Inflammatory macrophage treated with lipopolysaccharide for 4 hours (primary cell): ENCODE results near the gene TSPO2.

Experiments used
- DNase-seq: peaks from one replicate; pipeline ENCODE4 v3.0.0-alpha.2; 2020

The TSPO2 gene

DNA sequence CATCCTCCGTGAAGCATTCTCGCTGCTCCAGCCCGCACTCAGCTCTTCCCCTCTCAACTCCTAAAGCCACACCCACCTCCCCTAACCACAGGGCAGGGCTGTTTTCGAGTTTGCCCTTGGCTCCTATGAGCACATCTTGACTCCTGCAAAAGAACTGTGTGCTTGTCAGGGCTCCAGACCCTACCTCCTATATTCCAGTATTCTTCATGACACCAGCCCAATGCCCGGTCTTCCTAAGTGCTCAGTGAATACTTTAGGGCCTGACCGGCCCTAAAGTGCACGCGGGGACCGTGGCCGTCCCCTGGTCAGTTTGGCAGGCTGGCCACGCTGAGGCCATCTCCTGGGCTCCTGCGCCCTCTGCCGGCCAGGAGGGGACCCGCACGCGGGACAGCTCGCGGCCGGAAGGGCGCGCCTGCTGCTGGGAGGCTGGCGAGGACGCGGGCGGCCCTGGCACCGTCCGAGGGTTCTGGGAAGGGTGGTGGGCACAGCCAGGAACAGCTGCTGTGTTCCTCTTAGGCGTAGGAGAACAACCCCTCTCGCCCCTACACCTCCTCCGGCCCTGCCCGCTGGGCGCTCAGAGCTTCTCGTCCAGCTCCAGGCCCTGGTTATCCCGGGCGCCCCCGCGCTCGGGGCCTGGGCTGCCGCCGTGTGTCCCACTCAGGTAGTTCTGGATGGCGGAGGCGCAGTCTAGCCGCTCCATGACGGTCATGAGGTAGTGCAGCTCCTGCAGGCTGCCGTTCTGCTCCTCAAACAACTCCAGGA is 14.3 kb upstream of the TSPO2 start:
- peak; percentile 66 for DNase-seq

DNA sequence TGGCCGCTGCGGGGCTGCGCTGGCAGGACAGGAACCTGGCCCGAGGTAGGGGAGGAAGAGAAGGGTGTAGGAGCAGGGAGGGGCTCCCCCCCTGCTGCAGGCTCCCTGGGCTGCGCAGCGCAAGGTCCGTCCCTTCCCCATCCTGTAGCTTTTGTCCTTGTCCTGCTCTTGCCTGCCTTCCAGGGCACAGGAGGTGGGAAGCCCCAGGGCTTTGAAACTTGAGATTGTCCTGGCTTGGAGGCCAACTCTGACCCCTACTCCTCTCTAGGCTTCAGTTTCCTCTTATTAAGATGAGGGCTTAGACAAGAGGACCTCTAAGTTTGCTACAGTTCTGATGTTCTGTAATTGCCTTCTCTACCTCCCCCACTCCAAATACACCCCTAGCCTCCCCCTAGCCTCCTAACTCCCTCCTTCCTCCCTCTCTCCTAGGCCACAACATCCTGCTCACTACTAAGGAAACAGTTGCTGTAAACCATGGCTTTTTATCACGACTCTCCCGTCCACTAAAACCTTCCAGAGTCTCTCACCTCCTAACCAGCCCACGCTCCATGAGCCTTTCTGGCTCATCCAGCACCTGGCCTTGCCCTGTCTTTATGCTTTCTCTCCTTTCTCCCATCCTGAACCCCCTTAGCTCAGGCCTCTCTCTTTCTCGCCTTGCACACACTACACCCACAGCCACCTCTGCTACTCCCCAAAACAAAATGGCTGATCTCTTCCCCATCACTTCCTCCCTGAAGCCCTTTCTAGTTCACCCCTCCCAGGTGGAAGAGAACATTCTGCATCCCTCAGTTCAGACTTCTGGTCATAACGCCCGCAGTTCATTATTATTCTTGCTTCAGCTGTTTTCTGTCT is 13.5 kb upstream of the TSPO2 start:
- no peak for DNase-seq

DNA sequence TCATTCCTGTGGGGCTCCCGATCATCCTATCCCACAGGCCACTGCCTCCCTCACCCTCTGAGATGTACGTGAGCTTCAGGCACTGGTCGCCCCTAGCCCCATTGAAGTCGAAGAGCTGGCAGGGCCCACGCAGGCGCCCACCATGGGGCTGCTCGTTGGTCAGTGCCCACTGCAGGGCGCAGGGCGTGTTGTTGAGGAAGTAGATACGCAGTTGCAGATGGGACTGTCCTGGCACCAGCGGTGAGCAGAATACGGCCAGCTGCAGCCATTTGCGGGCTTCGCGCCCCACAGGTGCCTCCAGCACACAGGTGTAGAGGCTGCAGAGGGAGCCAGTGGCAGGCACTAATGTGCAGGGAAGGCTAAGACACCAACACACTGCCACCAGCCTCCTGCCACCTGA is 9.4 kb upstream of the TSPO2 start:
- no peak for DNase-seq

DNA sequence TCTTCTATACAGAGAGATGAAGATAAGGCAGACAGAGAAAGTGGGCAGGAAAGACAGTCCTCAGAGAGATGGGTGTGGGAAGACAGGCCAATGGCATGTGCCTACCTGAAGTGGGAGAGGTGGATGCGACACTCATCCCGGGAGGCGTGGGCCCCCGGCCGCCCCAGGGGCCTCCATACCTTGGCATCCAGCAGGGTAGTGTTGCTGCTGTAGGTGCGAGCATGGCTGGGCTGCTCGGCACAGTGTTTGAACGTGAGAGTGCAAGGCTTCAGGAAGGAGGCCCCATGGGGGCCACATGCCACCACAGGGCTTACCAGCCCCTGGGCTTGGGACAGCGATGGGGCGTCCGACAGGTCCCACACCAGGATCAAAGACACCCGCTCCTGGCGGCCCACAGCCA is 8.5 kb upstream of the TSPO2 start:
- no peak for DNase-seq

DNA sequence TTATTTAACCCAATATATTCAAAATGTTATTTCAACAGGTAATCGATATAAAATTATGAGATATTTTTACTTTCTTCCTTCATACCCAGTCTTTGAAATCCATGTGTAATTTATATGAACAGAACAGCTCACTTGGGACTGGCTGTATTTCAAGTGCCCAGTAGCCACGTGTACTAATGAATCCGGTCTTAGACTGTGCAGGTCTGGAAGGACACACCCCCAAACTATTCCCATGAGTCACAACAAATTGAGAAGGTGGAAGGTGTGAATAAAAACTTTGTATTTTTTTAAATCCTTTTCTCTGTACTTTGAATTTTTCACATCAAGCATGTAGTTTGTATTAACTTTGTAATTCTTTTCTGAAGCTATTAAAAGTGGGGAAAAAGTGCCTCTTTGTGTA is 6.1 kb upstream of the TSPO2 start:
- no peak for DNase-seq

DNA sequence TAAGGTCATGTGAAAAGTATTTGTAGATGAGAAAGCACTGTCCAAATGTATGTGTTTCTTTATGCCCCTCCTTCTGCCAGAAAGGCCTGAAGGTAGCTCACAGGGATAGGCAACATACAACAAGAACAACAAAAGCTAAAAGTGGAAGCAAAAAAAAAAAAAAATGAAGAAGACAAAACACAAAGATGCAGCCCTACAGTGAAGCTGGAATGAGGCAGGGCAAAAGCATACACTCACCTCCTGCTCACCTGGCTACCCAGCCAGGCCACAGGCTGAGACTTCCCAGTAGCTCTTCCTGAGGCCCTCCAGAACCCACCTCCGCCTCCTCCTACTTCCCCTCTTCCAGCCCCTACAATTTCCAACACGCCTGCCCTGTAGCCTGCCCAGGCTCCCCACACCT is 5.7 kb upstream of the TSPO2 start:
- no peak for DNase-seq

DNA sequence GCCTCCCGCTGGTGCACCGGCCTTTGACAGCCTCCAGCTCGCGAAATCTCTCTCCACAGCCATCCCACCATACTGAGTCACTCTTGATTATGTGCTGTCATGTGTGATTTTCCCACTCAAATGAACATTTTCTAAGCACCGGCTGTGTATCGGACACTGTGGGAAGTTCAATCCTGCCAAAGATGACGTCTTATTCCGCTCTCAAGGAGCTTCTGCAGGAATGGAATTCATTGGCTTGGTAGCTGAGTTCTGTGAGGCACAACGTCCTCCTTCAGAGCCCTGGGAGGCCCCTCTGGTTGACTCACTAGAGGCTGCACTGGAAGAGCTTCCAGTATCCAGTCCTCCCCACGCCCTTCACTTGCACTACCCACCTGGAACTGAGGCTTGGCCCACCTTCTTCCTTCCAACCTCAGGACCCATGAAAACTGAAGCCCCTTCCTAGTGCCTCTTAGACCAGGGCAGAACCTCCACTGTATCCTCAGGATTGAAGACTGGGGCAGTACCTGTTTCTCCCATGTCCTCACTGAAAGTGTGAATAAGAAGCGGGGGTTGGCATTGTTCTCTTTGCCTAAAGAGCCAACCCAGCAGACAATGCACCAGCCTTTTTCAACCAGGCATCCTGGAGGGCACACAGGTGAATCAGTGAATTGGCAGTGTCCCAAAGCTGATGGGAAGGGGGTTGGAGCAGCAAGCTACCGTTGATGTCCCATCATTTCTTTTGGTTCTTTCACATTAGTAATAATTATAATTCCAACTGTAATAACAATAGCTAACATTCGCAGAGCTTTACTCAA is 5.0 kb upstream of the TSPO2 start:
- no peak for DNase-seq

DNA sequence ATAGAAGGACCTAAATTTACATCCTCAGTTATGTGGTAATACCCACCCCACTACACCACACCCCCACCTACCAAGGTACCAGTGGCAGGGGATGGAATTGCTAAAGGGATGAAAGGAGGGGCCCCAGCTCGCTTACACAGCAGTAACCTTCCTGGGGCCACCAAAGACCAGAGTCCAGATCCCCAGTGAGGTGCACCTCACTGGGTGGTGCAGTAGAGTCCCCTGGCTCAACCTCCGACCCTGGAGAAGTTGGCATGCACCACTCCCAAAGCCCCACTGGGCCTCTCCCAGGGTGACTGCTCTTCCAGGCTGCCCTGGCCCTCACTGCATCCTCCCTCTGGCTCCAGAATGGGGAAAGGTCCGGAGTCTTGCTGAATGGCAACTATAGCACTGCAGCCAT is 4.1 kb upstream of the TSPO2 start:
- no peak for DNase-seq

DNA sequence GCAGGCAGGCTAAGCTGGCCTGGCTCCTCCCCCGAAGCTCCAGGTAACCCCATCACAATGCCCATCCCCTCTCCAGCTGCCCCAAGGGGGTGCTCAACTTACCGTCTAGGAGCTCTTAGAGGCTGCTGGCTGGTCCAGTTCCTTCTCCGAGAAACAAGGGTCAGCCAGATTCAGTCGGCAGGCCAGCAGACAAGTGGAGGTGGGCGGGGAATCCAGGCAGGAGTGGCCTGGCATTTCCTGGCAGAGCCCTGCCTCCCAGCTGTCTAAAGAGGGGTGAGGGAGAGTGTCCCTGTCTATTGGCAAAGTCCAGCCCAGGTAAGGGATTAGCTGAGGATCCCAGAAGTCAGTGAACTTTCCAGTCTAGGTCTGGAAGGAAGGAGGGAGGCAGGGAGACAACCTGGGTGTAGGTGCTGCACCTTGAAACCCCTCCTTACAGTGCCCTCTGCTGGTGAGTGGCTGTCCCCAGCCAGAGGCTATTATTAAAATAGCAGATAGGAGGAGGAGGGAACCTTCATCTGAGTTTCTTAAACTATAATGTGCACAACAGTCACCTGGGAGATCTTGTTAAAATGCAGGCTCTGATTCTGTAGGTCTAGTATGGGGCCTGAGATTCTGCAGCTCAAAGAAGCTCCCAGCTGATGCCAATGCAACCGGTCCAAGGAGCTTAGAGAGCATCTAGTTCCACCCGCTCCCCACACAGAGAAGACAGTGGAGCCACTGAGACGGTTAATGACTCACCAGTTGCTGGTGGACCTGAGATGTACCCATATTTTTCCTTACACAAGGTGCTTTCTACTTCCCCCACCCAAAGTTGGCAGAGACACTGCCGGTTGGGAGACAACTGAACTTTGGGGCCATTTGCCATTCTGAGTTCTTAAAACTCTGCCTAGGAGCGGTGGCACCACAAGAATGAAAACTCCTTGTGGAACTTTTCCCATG is 2.9 kb upstream of the TSPO2 start, which contains the start of gene UNC5CL:
Gene UNC5CL, minus strand, starts transcription at position 162 of the 939 bp plus-strand sequence. CDS start 4,147 bp downstream, outside the sequence.
- DNase-seq: peak; percentile 27

DNA sequence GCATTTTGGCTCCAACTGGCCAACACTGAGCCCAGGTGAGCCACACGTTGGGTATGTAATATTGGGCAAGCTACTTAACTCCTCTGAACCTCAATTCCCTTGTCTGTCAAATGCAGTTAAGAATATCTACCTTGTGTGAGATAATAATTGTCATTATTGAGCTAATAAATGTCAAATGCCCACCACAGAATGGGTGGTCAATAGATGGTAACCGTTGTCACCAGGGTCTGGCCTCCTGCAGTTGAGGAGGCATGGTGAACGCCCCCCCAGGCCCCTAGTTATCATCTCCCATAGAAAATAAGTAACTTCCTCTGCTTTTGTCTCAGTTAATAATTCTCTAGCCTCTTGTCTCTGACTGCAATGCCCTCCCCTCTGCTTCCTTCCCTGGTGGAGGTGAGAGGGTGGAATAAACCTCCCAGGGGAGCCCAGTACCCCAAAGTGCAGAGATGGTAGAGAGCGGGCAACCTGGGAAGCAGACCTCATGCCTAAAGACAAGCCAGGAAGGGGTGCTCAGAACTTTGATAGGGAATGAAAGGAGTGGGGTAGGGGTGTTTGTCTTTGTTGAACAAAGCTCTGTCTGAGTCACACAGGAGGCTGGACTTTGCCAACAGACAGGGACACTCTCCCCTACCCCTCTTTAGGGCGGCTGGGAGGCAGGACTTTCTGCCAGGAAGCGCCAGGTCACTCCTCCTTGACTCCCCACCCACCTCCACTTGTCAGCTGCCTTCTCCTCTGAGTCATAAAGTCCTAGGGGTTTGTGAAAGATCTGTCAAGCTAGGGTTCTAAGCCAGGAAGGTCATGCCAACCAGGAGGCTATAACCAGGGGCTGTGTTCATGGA is 1.9 kb upstream of the TSPO2 start:
- peak; percentile 65 for DNase-seq

DNA sequence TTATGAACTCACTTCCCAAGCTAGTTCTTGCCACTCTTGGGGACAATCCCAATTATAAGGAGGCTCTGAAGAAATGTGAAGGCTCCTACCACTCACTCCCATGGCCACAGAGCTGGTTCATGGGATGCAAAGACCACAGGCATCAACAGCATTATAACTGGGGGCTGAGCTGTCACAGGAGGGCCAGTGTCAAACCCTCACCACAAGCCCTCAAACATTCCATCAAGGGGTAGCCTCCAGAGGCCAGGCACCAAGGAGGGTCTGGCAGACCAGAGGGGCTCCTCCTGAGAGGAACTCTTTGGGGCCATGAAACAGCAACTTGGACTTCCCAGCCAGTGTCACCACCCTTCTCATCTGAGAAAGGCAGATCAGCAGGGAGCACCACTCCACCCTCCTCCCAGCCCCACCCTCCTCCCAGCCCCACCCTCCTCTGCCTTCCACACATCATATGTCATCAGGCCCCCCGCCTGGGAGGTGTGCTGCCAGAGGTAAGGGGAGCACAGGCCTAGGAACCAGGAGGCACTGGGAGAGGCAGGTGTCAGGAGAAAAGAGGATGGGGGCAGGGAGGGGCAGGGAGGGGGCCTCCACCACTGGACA is 1.2 kb upstream of the TSPO2 start:
- no peak for DNase-seq

DNA sequence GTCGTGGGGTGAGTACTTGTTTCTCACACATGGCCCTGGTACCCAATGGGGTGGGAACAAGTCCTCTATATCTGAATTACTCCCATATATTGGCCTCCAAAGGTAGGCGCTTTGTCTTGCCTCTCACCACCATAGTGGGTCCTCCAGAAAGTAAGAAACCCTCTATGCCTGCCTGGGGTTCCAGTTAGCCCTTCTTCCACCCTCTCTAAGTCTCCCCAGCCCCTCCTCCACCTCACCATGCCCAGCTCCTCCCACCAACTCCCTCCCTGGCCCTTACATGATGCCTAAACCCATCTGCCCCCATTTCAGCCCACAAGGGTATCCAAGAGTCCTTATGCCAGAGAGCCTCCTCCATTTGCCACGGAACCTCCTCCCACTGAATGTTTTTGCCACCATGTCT is 884 bp downstream of the TSPO2 start:
- DNase-seq: no peak

DNA sequence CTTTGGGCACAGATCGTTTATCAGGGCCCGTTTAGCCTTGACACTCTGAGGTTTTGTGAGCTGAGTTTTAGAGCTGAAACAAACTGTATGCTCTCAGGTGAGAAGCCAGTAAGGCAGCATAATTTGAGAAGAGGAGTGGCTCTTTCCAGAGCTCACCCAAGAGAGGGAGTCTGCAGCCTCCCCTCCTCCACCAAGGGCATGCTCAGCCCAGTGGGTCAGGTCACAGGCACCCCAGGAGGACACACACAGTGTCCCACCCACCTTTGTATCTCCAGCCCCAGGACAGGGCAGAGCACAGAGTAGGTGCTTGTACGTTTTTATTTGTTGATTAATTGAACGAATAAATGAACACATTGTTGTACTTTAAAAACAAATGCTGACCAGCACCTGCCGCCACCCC is 3.4 kb downstream of the TSPO2 start:
- no peak for DNase-seq

DNA sequence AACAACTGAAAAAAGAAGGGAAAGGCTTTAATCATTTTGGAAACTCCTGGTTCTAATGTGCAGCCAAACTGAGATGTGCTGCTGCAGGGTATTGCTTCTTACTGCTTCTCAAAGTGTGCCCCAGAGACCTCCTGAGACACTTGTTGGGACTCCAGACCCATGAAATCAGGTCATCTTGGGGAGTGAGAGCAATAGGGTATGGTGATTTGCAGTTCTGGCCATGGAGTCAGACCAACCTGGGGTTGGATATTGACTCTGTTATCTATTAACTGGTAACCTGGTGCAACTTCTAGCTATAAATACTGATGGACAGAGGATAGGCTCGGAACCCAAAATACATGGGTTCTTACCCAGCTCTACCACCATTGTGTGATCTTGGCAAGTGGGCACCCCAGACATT is 3.8 kb downstream of the TSPO2 start:
- DNase-seq: no peak

DNA sequence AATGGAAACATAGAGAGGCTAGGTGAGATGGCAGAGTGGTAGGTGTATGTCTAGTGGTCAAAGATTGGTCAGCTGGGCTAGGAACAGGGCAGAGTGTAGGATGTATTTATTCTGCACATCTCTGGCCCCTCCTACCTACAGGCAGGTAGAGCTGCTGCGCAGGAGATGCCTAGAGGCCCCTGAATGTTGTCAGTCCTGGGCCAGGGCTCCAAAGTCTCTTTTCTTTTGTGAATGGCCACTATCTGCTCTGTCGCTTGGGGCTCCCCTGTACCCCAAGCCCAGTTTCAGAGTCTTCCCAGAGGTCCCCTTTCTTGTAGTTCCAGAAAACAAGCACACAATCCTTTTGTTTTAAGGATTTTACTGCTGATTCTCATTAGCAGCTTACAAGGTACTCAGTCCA is 5.0 kb downstream of the TSPO2 start:
- no peak for DNase-seq

DNA sequence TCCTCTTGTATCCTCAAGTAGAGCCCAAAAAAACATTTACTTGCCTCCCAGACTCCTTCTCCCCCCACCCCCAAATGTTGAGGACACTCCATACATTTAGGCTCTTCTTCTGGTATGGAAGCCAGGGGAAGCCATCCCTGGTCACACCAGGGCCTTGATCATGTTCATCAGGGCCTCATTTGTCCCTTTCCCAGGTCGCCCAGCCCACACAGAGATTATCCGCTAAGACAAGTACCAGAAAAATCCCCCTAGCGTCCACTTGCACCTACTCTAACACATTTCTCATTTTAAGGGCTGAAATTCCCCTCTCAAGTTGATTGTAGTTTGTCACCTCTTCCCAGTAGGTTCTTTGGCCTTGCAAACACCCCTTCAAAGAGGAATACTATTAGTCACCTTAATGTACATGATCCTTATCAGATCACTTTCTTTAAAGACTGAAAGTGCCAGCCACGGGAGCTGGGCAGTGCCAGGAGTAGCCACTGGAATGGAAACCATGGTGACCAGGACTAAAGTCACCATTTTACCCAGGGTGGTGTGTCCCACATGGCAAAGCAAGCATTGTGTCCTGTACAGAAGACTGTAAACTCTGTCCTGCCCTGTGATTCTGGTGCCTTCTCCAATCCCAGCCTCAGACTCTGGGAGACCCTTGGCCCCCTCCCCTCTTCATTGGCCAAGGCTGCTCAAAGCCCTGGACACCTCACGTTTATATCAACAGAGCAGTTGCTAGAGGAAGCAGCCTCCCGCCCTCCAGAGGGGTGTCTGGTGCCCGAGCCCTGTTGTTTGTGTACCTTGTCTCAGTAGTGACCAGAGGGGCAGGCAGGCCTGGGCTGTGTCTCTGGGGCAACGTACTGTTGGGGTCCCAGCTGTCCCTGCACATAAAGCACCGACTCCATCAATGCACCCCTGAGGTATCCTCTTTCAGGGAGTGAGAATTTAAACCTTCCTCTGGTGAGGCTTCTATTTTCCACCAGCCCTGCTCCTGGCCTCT is 5.8 kb downstream of the TSPO2 start:
- no peak for DNase-seq

DNA sequence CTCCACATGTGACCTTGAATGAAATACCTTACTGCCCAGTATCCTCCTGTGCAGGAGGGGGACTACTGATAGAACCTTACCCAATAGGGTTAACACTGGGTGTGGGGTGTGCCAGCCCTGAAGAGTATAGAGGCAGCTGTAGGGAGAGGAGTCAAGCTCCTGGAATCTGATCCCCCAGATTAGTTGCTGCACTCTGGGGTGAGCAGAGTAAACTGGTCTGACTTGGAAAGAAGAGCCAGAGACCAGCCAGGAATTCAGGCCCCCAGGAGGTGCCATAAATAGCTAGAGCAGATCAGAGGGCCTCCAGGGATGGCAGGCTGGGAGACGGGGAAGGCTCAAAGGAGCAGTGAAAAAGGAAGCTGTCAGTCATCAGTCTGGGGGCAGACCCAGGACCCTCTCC is 7.3 kb downstream of the TSPO2 start:
- DNase-seq: no peak

DNA sequence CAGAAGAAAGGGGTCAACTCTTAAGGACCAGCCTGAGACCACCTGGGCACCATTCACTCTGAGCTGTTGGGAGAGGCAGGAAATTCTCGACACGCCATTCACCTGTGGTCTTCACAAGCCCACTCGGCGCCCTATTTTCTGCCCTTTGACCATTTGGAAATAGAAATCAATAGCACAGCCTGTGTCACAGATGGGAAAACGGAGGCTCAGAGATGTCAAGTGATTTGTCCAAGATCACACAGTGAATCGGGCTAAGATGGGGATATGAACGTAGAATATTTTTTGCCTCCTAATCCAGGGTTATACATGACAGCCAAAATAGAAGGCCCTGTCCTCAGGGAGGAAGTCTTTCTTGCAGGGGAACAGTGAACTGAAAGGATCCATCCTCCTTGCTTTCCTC is 7.7 kb downstream of the TSPO2 start:
- no peak for DNase-seq

DNA sequence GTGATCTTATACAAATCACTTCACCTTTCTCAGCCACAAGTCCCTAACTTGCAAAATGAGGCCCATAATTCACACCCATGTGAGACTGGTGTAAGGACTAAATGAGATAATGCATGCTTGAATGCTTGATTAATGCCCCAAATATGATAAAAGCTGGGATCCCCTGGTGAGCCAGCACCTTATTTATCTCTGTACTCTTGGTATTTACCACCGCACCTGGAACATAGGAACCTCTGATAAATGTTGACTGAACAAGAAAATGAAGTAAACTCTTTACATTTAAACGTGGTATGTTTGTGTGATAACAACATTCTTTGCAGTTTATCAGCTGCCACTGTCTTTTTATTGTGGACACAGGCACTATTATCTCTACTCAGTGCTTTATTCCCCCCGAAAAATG is 8.3 kb downstream of the TSPO2 start:
- no peak for DNase-seq

DNA sequence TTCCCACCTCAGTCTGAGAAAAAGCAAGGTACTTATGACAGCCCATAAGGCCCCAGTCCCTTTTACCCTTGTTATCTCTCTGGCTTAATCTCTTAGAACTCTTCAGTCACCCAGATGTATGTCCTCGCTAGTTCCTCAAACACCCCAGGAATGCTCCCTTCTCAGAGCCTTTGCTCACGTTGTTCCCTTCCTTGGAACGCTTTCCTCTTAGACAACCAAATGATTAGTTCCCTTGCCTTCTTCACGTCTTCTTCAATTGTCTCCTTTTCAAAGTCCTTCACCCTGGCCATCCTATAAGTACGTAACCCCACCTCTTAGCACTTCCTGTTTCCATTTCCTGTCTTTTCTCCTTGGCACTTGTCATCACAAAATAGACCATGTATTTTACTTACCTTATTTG is 9.6 kb downstream of the TSPO2 start:
- DNase-seq: peak; percentile 44
